ENCODE data around the gene IPO11.
"Not testable (repeated sequence)": the region's sequence is repeated elsewhere in the genome, so short reads cannot be mapped to it uniquely, and the experiment has no call there.

IPO11 gene

DNA sequence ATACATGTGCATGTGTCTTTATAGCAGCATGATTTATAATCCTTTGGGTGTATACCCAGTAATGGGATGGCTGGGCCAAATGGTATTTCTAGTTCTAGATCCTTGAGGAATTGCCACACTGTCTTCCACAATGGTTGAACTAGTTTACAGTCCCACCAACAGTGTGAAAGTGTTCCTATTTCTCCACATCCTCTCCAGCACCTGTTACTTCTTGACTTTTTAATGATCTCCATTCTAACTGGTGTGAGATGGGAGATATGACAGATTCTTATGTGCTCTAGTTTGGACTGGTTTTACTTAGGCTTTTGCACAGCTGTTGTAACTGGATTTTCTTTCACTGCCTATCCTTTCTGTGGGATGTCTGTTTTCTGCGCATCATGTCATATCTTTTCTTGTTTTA lies 108.2 kb downstream of the IPO11 start:
- DNase-seq: not testable (repeated sequence)

DNA sequence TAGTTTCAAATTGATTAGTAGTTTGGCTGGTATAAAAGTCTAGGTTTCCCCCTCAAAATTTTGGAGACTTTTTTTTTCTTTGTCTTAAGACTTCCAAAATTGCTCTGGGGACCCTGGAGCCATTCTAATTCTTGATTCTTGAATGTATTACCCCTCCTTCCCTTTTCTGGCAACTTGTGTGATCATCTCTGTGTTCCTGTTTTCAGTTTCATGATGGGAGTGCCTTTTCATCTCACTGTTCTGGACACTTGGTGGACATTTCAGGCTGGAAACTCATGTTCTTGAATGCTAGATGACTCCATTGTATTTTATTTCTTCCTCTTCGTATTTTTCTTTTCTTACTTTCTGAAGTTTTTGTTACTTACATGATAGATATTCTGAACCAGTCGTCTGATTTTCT lies 108.8 kb downstream of the IPO11 start:
- no peak for DNase-seq

DNA sequence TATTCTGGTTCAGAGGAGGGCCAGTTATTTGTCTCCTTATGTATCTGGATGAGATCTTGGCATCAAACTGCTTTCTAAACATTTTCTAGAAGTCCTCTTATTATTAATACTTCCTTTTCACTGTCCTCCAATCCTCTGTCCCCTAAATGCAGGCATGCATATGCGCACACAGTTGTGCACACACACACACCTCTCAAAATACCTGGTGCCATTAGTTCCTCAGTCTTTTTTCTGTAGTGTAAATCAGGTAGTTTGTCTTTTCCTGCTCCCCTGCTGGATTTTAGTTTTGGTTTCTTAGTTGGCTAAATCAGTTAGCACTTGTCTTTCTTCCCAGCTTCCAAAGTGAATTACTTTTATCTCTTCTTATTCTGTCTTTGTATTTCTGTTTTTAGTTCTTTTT lies 110.2 kb downstream of the IPO11 start:
- no peak for DNase-seq

DNA sequence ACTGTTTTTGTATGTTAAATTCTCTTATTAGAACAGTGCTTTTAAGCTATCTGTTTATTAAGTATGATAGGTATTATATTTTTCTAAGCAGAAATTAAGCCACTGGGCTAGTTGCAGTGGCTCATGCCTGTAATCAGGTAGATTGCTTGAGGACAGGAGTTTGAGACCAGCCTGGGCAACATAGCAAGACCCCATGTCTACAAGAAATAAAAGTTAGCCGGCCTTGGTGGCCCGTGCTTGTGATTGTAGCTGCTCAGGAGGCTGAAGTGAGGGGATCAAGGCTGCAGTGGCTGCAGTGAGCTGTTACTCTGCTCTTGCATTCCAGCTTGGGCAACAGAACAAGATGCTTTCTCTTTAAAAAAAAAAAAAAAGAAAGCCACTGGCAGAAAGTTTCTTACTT lies 121.0 kb downstream of the IPO11 start:
- no peak for DNase-seq

DNA sequence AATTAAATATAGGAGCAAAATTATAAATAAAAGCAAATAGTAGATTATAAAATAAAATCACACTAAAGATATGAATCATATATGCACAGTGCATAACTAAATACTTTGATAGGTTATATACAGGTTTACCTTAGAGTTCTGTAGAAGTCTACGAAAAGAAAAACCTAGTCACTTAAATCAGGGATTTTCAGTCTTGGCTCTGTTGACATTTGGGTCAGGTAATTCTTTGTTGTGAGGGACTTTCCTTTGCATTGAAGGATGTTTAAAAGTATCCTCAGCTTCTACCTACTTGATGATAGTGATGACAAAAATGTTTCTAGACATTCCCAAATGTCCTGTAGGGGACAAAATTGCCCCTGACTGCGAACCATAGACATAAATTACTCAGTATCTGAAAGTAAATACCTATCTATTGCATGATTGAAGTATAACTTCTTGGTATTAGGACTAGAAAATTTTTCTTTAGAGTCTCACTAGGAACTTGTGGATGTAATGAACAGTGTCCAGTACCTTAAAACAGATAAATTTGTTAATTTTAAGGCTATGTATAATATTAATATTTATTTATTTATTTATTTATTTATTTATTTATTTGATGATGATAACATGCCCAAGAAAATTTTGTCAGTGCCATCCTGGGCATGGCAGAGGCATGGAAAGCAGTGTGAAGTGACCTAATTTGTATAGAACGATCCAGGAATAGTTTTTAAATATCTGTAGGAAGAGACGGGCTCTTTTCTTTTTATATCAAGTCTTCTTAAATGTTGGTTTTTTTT lies 122.1 kb downstream of the IPO11 start:
- no peak for DNase-seq

DNA sequence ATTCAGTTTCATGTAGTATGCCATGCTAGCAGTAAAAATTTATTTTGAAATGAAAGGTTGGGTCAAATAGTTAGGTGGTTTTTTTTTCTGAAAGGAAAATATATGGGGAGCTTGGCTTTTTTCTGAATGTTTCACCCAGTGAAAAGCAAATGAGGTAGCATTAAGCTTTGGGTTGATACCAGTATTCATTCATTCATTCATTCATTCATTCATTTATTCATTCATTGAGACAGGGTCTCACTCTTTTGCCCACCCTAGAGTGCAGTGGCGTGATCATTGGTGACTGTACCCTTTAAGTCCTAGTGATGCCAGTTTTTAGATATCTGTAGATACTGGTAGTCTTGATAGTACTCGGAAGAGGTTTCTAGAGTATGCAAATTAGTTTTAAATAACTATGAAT lies 123.7 kb downstream of the IPO11 start:
- DNase-seq: no peak

DNA sequence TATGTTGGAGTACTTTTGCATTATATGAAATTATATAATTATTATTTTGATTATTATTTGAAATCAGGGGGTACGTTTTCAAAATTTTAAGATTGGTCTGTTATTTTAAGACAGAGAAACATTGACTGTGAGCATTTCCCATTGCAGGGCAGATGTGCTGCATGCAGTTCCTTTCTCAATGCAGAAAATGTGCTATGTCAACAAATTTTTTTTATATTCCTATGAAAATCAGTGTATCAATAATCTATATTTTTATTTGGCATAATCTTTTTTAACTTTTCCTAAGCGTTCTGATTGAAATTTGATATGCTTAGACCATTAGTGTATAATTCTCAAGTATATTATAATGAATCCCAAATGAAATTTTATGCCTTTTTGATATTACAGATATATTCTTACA lies 124.2 kb downstream of the IPO11 start:
- DNase-seq: no peak

DNA sequence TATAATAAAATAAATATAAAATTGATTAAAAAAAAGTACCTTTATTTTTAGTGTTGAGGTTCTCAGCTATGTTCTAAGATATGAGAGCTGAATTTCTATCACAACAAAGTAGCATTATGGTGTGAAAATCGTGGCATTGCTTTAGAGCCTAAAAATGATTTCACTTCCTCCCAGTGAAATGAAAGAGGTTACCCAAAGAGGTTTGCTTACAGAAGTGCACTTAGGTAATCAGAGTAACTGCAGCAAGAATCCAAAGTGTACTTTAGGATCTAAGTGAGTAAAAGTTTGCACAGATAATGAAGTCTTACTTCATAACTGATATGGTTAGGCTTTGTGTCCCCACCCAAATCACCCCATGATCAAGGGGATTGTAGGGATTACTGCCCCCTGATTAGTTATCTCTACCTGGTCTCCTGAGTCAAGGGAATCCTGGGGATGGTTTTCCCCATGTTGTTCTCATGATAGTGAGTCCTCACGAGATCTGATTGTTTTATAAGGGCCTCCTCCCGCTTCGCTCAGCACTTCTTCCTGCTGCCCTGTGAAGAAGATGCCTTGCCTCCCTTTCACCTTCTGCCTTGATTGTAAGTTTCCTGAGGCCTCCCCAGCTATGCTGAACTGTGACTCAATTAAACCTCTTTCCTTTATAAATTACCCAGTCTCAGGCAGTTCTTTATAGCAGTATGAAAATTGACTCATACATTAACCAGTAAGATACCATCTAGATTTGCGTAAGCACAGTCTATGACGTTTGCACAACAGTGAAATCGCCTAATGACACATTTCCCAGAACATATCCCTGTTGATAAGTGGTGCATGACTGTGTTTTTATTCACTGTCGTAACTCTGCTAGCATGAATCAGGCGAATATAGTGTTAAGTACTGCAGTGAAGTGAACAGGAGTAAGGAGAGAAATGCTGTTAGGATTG lies 125.7 kb downstream of the IPO11 start:
- DNase-seq: no peak

DNA sequence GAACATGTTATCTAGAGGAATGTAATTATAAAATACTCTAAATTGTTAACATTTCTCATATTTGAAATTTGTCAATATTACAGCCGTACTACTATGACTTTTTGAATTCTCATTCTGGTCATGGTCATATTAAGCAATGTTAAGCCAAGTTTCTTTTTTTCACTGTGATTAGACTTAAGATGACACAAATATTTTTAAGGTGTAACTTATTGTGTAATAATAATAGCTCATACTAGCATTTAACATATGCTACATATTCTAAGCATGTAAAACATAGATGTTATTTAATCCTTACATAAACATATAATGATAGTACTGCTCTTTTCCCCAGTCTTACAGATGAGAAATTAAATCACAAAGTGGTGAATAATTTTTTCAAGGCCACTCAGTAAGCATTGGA lies 130.2 kb downstream of the IPO11 start:
- no peak for DNase-seq

DNA sequence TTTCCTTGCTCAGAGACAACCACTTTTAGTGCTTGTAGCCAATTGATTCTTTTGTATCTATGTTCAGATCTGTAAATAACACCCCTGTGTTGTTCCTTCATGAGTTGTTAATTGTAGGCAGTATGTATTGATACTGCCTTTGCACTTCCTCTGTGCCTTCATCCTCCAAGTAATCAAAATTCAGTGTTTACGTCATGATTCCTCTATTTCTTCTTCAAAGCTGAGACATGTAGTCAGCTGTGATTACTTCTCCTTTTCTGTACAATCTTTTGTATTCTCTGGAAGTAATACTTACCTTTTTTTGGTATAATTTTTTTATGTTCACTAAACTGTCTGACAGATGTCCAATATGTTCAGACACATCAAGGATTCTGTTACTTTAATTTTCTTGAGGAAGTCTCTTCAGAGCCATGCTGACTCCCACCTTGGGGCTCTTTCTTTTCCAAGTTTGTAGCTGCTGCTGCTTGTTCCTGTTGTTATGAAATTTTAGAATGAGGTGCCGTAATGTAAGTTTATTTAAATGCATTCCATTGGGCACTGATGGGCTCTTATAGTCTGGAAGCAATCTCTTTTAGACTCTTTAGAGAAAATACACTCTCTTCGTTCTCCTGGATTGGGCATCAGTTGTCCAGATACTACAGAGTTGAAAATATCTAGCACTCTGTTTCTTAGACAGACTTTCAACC lies 135.5 kb downstream of the IPO11 start:
- DNase-seq: no peak

DNA sequence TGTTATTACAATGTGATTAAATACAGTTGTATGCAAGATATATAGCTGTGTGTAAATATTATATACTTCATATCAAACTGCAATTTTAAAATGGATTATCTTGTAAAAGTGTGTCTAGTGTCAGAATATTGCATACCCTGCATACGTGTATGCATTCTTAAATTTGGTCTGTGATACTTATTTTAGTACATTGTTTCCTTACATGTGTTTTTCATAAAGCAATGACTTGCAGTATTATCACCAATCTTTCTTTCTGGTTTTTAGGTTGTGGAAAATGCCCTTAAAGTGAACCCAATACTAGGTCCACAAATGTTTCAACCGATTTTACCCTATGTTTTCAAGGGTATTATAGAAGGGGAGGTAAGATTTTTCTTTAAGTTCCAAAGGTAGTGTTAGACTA lies 137.5 kb downstream of the IPO11 start:
- no peak for DNase-seq

DNA sequence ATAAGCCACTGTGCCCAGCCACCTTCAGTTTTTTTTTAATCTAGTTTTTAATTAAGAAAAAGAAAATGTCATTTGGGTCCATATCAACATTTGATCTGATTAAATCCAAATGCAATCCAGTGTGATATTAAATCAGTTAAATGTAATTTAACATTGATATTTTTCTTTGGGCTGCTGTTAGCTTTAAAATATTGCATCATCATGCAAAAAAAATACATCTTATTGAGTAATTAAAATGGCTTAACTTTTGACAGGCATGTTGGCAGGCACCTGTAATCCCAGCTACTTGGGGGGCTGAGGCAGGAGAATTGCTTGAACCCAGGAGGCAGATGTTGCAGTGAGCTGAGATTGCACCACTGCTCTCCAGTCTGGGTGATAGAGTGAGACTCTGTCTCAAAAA lies 143.4 kb downstream of the IPO11 start:
- no peak for DNase-seq

DNA sequence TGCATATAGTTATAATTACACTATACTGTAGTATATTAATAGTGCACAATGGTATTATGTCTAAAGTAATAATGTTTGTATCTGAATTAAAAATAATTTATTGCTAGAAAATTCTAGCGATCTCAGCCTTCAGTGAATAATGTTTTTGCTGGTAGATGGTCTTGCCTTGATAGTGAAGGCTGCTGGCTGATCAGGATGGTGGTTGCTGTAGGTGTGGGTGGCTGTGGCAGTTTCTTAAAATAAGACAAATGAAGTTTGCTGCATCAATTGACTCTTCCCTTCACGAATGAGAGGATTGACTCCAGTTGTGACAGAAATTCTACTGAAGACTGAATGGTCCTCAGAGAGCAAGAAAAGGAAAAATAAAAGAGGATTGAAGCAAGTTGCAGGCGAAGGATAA lies 146.4 kb downstream of the IPO11 start:
- DNase-seq: no peak

DNA sequence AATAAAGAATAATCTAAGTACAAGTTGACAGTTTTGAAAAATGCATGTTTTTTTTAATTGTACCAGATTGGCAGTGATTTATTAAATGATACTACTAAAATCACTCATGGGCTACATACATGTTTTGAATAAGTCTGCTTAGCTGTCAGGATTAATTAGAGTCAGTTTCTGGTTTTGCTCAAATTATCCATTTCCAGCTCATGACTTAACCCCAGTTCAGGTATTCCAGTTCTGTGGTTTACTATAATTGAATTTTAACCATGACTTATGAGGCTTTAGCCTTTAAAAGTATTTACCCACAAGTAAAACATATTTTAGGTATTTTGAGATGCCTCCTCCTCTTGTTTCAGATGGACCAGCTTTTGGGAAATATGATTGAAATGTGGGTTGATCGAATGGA lies 148.2 kb downstream of the IPO11 start:
- no peak for DNase-seq

DNA sequence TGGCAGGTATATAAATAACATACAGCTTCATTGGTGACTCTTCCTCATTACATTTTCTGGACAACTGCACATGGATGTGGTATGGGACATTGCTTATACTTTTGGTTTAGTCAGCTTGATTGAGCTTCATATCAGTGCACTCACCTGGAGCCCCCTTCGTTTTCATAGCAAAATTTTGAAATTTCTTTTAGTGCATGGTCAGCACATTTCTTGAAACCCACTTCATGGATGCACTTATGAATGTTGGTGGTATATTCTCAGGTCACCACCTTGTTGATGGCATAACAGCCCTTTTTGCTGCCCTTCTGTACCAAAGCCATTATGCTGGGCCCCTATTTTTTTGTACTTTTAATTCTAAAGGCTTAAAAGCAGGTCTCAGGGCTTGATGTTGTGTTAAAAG lies 149.3 kb downstream of the IPO11 start:
- no peak for DNase-seq

DNA sequence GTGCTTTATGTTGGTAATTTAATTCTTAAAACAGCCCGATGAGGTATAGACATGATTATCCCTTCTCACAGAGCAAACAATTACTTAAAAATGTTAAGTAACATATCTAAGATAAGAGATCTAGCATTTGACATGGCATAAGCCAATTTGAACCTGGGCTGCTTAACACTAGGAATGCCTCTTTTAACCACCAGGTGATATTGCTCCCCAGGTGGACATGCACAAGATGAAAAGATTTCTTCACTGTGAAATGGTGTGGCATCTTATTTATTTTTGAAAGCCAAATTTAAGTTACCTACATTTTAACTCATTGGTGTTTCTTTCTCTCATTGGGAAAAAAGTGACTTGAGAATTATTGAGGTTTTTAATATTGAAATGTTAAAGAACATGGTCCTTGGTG lies 150.3 kb downstream of the IPO11 start:
- no peak for DNase-seq

DNA sequence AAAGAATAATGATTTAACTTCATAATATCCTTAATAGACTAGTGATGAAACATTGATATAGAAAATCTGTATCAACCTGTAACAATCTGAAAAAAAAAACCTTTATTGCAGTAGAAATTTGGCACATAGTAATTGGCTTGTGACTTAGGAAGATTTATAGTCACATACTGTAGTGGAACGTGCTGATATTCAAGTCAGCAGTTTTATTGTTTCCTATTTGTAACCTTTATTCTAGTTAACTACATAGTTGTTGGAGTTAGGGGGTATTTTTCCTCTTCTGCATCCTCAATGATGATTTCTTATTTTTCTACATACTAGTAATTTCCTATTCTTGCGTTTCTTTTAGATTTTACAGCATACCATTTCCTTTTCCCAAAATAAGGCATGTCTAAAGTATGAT lies 151.5 kb downstream of the IPO11 start:
- DNase-seq: no peak

DNA sequence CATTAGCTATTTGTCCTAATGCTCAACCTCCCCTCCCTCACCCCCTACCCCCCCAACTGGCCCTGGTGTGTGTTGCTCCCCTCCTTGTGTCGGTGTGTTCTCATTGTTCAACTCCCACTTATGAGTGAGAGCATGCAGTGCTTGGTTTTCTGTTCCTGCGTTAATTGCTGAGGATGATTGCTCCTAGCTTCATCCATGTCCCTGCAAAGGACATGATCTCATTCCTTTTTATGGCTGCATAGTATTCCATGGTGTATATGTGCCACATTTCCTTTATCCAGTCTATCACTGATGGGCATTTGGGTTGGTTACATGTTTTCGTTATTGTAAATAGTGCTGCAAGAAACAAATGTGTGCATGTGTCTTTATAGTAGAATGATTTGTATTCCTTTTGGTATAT lies 153.2 kb downstream of the IPO11 start:
- DNase-seq: not testable (repeated sequence)

DNA sequence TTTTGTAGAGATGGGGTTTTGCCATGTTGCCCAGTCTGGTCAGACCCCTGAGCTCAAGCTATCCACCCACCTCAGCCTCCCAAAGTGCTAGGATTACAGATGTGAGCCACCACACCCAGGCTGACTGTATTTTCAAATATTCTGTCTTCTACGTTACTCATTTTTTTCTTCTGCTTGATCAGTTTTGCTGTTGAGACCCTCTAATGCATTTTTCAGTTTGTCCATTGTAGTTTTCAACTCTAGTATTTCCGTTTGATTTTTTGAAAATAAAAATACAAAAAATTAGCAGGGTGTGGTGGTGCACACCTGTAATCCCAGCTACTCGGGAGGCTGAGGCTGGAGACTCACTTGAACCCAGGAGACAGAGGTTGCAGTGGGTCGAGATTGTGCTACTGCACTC lies 155.6 kb downstream of the IPO11 start:
- DNase-seq: no peak

DNA sequence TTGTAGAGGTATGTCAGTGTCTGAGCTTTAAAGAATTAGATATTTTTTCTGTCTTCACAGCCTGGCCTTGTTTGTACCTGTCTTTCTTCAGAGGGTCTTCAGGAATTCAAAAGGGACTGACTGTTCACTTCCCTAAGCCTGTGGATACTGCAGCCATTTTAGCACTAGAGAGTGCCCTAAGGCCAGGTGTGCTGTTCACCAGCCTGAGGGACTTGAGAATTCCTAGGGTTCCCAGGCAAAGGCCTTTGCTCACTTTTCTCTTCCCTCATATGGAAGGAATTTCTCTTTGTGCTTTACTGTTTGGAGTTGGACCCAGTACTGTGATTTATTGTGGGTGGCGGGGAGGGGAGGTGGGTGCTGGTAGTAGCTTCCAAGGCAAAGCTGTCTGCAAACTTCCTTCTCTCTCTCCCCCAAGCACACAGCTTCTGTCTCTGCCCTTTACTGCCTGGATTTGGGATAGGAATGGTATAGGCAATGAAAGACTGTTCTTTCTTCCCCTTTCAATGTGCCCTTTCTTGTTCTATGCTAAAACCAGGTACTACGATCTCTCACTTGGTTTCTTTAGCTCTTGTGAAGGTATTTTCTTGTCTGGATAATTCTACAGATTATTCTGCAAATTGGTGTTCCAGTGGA lies 156.4 kb downstream of the IPO11 start:
- no peak for DNase-seq

DNA sequence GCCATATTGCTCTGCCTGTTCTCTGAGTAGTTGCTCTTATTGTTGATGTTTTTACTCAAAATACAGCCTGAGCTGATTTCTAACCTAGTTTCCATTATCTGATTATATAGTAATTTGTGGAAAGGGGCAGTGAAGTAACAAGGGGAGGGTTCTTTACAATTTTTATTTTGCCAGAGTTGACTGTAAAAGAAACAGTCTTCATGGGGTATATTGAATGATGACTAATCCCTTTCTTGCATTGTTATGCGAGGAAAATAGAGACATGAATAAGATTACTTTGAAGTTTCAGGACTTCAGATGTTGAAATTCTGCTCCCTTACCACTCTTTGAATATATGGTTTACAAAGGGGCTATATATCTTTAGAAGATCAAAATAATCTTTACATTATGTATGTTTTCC lies 156.9 kb downstream of the IPO11 start:
- no peak for DNase-seq

DNA sequence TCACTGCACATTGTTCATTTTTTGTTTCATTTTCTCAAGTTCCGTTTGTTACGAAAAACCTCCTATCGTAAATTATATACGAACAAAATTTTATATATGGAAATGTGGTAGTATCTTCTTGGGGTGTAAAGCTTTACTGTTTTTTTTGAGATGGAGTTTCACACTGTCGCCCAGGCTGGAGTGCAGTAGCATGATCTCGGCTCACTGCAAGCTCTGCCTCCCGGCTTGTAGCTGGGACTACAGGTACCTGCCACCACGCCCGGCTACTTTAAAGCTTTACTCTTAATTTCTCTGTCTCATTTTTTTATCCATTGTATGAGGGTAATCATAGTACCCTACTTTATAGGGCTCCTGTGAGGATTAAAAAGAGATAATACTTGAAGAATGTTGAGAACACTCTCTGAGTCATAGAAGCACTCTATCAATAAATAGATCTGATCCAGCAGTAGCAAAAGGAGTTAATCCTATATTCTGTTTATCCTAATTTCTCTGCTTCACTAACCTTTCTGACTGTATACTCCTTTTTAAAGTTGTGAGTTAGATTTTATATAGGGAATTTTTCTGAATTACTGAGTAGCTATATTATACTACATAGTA lies 160.5 kb downstream of the IPO11 start:
- DNase-seq: no peak

DNA sequence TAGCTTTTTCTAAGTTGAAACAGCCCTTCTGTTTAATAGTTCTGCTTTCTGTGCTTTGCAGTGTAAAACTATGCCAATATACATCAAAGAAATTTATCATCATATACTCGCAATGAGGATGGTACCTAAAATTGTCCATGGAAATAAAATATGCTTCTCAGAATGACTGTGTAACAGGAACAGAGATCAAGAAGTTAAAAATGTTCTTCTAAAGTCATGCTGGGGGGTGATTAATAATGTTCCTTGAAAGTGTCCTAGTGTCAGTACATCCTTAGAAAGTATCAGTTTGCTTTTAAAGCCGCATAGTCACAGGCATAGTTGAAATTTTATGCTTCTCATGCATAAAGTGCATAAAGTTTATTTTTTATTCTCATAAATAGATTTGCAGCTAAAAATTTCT lies 162.0 kb downstream of the IPO11 start:
- DNase-seq: no peak

Data from NCI-H1694 (cell line).